NCI-H1436 treated with DMSO at 0.1 percent for 48 hours (cell line): ENCODE data around the gene MPO.

Experiments used
- DNase-seq: peaks from one replicate; lab custom pipeline; 2025; lab: John Stamatoyannopoulos, UW

Gene MPO

DNA sequence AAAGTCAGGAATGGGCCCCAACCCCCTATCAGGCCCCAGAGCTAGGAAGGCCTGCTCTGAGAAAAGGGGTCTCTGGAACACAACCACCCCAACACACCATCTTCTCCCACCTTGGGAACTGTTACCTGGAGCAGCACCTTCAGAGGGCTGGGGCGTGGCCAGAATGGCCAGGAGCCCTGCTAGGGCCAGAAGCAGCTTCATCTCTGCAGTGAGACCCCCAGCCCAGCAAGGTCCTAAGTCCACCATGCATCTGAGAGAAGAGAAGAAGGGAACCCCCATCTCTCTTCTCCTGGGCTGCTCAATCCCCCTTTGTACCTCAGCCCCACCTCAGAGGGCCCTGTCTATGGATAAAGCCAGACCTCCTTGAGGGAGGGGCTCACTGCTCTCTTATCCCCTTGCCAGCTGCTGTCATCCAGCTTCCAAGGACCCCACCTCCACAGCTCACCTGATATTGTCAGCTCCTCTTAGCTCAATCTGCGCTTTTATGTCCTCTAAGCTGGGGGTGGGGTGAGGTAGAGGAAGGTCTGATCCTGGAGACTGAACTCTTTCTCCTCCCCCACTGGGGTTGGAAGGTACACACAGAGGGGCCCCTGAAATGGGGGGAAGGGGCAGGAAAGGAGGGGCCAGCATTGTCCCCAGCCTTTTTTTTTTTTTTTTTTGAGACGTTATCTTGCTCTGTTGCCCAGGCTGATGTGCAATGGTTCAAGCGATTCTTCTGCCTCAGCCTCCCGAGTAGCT is at the start of gene MPO:
Gene MPO (minus strand): TSS at position 456 of the 738 bp plus-strand sequence. CDS start 177 bp downstream, at position 279.
- DNase-seq: no peak

GRCh38 chr17:58329810-58330537 is 49.2 kb upstream of the MPO start:
- DNase-seq: no peak

DNA sequence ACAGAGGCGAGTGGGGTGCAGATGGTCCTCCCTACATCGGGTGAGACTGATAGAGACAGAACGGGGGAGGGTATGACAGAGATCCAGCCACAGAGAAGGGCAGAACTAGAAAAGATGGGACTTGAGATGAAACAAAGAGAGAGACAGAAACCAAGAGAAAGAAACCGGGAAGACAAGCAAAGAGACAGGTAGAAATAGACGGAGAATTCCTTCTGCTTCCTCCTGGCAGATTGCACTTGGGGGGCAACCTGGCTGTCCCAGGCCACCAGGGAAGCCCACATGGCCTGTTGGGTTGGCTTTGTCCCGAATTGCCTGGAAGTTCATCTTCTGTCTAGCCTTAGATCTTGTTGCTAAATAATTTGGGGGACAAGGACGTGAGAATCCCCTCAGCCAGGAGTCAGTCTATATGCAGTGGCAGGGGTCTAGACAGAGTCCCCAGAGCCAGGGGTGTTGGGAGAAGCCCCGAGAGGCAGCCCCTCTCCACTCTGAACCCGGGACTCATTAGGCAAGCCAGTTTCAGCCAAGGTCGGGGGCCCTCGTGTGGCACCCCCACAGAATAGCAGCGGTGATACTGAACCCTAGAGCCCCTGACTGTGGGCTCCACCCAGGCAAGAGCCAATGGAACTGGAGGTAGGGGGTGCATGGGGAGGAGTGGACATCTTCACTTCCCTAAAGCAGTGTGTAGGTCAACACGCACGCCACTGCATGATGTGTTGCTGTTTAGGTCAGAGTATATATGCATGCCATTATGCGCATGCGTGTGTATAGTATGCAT is 48.5 kb upstream of the MPO start:
- no peak for DNase-seq

- DNase-seq: no peak
These were observed 47.7 kb upstream of the MPO start, which contains the start of gene TSPOAP1 for GRCh38 chr17:58328195-58329034. TSPOAP1 (minus strand) TSS chr17:58328795; CDS start chr17:58327920, 875 bp downstream.

DNA sequence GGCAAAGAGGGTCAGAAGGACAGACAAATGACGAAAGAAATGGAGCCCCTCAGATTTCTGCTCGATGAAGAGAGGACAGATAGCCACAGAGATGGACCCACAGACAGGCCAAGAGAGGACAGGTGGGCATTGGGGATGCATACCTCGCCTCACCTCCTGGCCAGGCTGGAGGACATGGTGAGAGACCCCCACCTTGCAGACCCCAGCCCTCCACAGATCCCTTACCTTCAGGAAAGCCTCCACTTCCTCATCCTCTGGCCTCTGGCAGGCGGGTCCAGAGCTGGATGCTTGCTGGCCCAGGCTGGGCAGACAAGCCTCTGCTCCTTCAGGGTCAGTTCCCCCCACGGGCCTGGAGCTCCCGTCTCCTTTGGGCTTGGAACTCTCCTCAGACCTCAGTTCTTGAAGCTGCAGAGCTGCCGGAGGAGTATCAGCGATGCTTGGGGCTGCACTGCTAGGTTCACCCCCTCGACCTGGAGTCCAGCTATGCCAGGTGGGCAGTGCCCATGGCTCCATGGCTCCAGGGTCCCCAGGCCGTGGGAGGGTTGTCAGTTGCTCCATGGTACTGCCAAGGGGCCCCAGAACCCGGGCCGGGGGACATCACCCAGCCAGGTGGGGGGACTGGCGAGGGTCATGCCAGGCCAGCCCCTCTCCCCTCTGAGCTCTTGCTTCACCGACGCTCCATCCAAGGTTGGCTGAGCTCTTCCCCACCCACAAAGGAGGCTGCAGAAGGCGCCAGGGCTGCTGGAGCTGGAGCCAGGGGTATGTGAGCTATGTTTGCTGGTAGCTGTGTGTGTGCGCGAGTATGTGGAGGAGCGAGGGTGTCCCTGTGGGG is 46.8 kb upstream of the MPO start:
- DNase-seq: no peak

DNA sequence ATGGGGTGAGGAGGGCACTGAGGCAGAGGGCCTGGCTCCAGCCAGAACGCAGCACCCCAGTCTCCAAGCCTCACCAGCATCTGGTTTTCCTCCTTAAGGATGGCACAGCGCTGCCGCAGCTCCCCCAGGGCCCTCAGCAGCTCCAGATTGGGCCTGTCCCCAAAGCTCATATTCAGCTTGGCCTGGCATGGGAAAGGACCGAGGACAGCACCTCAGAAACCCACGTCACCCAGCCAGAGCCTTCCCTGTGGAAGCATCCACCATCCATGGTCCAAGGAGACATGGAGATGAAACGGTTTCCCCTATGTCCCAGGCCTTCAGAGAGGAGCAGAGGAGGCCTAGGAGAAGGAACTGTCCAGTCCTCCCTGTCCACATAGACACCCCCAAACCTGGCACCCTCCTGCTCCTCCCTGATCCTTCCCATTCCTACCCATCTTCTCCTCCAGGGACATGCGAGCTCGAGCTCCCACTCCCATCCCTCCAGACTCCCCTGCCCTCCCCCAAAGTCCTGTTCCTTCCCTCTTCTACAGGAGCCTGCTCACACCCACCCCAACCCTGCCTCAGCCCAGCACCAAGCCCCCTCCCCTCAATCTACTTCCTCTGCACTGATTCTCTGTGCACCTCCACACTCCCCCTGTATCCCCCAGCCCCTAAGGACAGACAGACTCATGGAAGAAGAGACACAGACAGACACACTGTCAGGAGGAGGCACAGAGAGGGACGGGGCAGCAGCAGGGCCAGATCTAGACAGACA is 46.1 kb upstream of the MPO start:
- DNase-seq: no peak

DNA sequence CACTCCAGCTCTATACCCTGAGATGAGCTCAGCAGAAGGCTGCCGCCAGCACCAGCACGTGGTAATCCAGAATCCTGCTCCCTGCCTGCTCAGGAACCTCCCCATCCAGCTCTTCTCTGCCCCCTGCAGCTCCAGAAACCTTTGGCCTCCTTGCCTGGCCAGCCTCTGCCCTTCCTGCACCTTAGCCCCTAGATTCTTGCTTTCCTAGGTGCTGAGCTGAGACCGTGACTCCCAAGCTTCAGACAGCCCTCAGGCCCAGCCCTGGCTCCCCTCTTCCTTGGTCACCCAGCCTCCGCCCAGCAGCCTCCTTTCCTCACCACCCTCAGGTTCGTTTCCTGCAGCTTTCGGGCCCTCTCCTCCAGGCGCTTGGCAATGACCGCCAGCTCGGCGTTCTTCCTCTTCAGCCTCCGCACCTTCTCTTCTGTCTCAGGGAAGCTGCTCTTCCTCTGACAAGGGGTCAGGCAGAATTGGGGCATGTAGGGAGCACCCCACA is 45.3 kb upstream of the MPO start:
- no peak for DNase-seq

- no peak for DNase-seq
These were observed 44.6 kb upstream of the MPO start for GRCh38 chr17:58325289-58325726.

- DNase-seq: no peak
These were observed 43.9 kb upstream of the MPO start for GRCh38 chr17:58324409-58325288.

GRCh38 chr17:58324056-58324408 is 43.3 kb upstream of the MPO start:
- DNase-seq: no peak

DNA sequence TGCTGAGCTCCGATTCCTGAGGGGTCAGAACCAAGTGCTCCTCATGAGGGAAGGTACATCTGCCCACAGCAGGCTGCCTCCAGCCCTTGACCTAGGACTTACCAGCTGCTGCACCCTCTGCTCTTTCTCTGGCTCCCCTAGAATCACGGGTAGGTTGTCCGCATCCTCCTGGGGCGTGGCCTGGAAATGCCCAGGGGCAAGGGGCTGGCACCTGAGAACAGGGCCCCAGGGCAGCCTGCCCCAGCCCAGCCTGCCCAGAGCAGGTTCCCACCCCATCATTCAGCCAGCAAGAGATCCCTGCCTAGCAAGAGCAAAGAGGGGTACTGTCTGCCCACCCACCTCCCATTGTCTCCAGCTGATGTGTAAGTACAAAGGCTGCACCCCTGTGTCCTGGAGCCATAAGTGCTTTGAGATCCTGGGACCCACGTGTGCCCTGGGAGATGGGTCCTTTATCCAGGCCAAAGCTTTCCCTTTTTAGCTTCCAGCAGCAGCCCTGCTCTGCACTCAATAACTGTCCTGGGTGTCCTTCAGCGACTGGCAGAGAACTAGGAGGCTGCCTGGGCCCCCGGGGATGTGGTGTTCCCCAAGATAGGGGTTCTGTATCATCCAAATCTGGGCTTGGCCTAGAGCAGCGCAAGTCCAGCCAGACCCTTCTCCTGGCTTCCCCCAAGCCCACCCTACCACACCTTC is 42.8 kb upstream of the MPO start:
- no peak for DNase-seq

DNA sequence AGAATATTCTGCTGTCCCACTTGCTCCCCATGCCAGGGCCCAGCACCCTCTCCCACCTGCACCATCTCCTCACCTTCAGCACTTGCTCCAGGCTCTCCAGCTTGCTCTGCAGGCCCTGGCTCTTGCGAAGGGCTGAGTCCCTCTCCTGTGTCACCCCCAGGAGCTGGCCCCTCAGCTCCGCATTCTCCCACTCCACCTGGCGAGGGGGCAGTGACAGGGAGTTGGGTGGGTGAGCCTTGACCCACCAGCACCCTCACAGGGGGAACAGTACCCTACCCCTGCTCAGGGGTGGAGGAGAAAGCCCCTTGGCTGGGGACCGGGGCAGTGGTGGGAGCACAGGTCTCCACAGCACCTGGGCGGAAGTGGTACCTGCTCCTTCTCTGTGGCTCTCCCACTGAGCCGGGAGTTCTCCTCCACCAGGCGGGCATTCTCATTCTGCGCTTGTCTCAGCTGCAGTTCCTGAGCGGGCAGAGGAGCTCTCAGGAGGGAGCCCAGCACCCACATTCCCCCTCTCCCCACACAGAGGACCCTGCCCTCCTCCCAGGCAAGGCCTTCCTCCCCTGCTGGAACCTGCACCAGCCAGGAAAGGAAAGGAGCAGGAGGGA is 41.9 kb upstream of the MPO start:
- DNase-seq: no peak

DNA sequence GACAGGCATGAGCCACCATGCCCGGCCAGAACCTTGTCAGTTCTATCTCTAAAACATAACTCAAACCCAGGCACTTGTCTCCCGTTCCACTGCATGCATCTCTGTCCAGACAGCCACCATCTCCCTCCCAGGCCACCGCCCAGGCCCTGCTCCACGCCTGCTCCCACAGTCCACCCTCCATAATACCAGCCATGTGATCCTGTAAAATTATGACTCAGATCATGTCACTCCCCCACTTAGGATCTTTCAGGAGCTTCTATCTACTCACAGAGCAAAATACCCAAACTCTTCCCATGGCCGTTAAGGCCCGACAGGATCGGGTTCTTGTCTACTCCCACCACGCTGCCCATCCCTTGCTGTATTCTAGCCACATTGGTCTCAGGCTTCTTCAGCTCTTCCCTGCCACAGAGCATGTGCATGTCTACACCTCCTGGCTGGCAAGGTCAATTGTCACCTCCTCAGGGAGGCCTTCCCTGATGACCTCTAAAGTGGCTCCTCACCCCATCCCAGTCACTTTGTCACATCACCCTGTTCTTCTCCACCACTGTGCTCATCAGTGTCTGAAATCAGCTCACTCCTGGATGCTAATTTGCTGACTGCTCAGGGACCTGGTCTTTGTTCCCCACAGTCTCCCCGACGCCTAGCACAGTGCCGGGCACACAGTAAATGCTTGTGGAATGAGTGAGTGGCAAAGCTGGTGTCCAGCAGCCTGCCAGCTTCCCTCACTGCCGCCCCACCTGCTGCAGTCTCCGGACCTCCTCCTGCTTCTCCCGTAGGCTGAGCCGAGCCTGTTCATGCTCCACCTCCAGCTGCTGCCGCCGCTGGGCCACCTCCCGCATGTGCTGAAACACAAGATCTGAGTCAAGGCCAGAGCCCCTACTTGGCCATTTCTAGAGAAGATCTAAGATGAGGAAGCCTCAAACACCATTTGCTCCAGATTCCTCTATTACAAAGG is 41.1 kb upstream of the MPO start:
- no peak for DNase-seq

- no peak for DNase-seq
These were observed 40.0 kb upstream of the MPO start for GRCh38 chr17:58320570-58321323.

- DNase-seq: no peak
These were observed 39.4 kb upstream of the MPO start for GRCh38 chr17:58320163-58320558.
